H1 (cell line): Measurements from ENCODE around the gene ZNF846. TPM values are rescaled to one million over a fixed set of nuclear protein-coding genes. Genes with fewer than 3 reads are reported as not detected.

Experiments used
- CTCF ChIA-PET: fragments of 300-600 bp; sonication (Branson Sonifier 250); formaldehyde crosslinking; loops from one replicate; lab custom pipeline; 2021; ENCODE audit not compliant: partially characterized antibody; lab: Charles Lee
- POLR2A ChIA-PET: fragments of 300-600 bp; sonication (Branson Sonifier 250); formaldehyde crosslinking; loops from one replicate; lab custom pipeline; 2021; ENCODE audit warnings: inconsistent platforms; ENCODE audit not compliant: partially characterized antibody; lab: Charles Lee
- DNase-seq, 2 experiments: peaks; one replicate each; pipeline versions ENCODE4 v3.0.0 to v3.0.0-alpha.2; 2010 to 2022; ENCODE audit warnings: low spot score in 2 of 2, low read depth in 1 of 2, mixed read lengths in 1 of 2
- FAIRE-seq: peaks from 2 replicates; lab custom pipeline; 2011; peaks lifted over from hg19 to GRCh38; lab: Jason Lieb, UNC
- H2AFZ ChIP-seq: 2 replicates; pipeline ENCODE4 v1.8.1; 2012; ENCODE audit warnings: low read length, inconsistent platforms
- H2AK5ac ChIP-seq: 2 replicates; pipeline ENCODE4 v1.6.1; 2013; ENCODE audit warnings: low read depth, low read length
- H2BK120ac ChIP-seq: replicated peaks from 2 replicates; pipeline ENCODE3; 2013; ENCODE audit warnings: low read depth, low read length, inconsistent platforms
- H2BK12ac ChIP-seq: 2 replicates; pipeline ENCODE4 v1.6.1; 2013; ENCODE audit warnings: low read depth, low read length
- H2BK15ac ChIP-seq: 2 replicates; pipeline ENCODE4 v1.6.1; 2013; ENCODE audit warnings: low read length
- H2BK20ac ChIP-seq: 2 replicates; pipeline ENCODE4 v1.6.1; 2013; ENCODE audit warnings: low read length
- H2BK5ac ChIP-seq: 2 replicates; pipeline ENCODE4 v1.6.1; 2013; ENCODE audit warnings: low read depth, low read length
- H3K14ac ChIP-seq: 2 replicates; pipeline ENCODE4 v1.6.1; 2013; ENCODE audit warnings: inconsistent platforms; ENCODE audit not compliant: insufficient read length
- H3K18ac ChIP-seq: 2 replicates; pipeline ENCODE4 v1.6.1; 2013; ENCODE audit warnings: low read length; ENCODE audit errors: extremely low read depth
- H3K23ac ChIP-seq: 2 replicates; pipeline ENCODE4 v1.6.1; 2013; ENCODE audit warnings: inconsistent platforms; ENCODE audit not compliant: insufficient read length
- H3K23me2 ChIP-seq: 2 replicates; pipeline ENCODE4 v1.6.1; 2013; ENCODE audit warnings: low read depth, low read length
- H3K27ac ChIP-seq: 2 replicates; pipeline ENCODE4 v1.6.1; 2011; ENCODE audit warnings: low read depth, low read length, inconsistent platforms
- H3K27me3 ChIP-seq, 4 experiments: replicated peaks in 1 of 4; 1 replicate in 1 of 4; 2 replicates in 3 of 4; pipeline versions ENCODE4 v1.6.1 to v1.8.1; 2011 to 2013; ENCODE audit warnings: low read length in 3 of 4, mild to moderate bottlenecking in 3 of 4, inconsistent platforms in 2 of 4, mixed read lengths in 2 of 4, moderate library complexity in 1 of 4; ENCODE audit not compliant: control insufficient read depth in 3 of 4, insufficient read depth in 3 of 4; ENCODE audit errors: extremely low read depth in 1 of 4
- H3K36me3 ChIP-seq, 4 experiments: 2 replicates each; pipeline versions ENCODE4 v1.6.1 to v1.8.1; 2011 to 2013; ENCODE audit warnings: mild to moderate bottlenecking in 4 of 4, low read length in 3 of 4, moderate library complexity in 2 of 4, control low read depth in 1 of 4, inconsistent platforms in 1 of 4; ENCODE audit not compliant: insufficient read depth in 4 of 4, control insufficient read depth in 2 of 4
- H3K4ac ChIP-seq: replicated peaks from 2 replicates; pipeline ENCODE3; 2013; ENCODE audit warnings: low read length, low read depth, mixed read lengths, inconsistent platforms; ENCODE audit not compliant: insufficient read length
- H3K4me1 ChIP-seq, 4 experiments: replicated peaks in 1 of 4; 1 replicate in 1 of 4; 2 replicates in 3 of 4; pipeline versions ENCODE4 v1.6.1 to v1.8.1; 2011 to 2013; ENCODE audit warnings: low read length in 3 of 4, inconsistent platforms in 2 of 4, mixed read lengths in 1 of 4; ENCODE audit not compliant: insufficient read depth in 4 of 4, control insufficient read depth in 3 of 4
- H3K4me2 ChIP-seq, 2 experiments: 2 replicates each; pipeline versions ENCODE4 v1.6.1 to v1.8.1; 2011 to 2013; ENCODE audit warnings: low read depth in 2 of 2, low read length in 2 of 2, control low read depth in 1 of 2, inconsistent platforms in 1 of 2, mild to moderate bottlenecking in 1 of 2; ENCODE audit not compliant: insufficient read depth in 1 of 2
- H3K4me3 ChIP-seq, 4 experiments: fragments of 200-600, 300-600 bp in 1 of 4; sonication (generic), shearing (Covaris generic), sonication (Bioruptor Twin) in 1 of 4; 2 replicates each; pipeline versions ENCODE4 v1.5.1 to v1.8.1; 2011 to 2016; ENCODE audit warnings: low read length in 4 of 4, low read depth in 3 of 4, control low read depth in 2 of 4, inconsistent platforms in 2 of 4, mild to moderate bottlenecking in 2 of 4, mixed read lengths in 1 of 4, moderate library complexity in 1 of 4; ENCODE audit not compliant: insufficient read depth in 2 of 4; ENCODE audit errors: extremely low read depth in 1 of 4
- H3K56ac ChIP-seq: replicated peaks from 2 replicates; pipeline ENCODE3; 2013; ENCODE audit warnings: low read depth, mild to moderate bottlenecking, mixed read lengths, low read length, inconsistent platforms; ENCODE audit not compliant: insufficient read length
- H3K79me1 ChIP-seq: 2 replicates; pipeline ENCODE4 v1.6.1; 2013; ENCODE audit warnings: low read depth, low read length, control low read depth
- H3K79me2 ChIP-seq, 2 experiments: 2 replicates each; pipeline versions ENCODE4 v1.6.1 to v1.8.1; 2012 to 2013; ENCODE audit warnings: low read length in 2 of 2, mild to moderate bottlenecking in 2 of 2, inconsistent platforms in 1 of 2; ENCODE audit not compliant: insufficient read depth in 2 of 2, control insufficient read depth in 1 of 2
- H3K9ac ChIP-seq, 4 experiments: replicated peaks in 1 of 4; 1 replicate in 1 of 4; 2 replicates in 3 of 4; pipeline versions ENCODE4 v1.6.1 to v1.8.1; 2011 to 2013; ENCODE audit warnings: low read depth in 3 of 4, low read length in 3 of 4, control low read depth in 2 of 4, mild to moderate bottlenecking in 2 of 4, moderate library complexity in 2 of 4, inconsistent platforms in 1 of 4; ENCODE audit errors: extremely low read depth in 1 of 4
- H3K9me3 ChIP-seq, 2 experiments: 2 replicates each; pipeline versions ENCODE4 v1.6.1 to v1.8.1; 2012 to 2013; ENCODE audit warnings: mild to moderate bottlenecking in 2 of 2, moderate library complexity in 2 of 2, control low read depth in 1 of 2, inconsistent platforms in 1 of 2, low read depth in 1 of 2, low read length in 1 of 2, mixed read lengths in 1 of 2; ENCODE audit not compliant: insufficient read depth in 2 of 2
- H4K20me1 ChIP-seq, 2 experiments: replicated peaks in 1 of 2; 2 replicates each; pipeline versions ENCODE3 to v1.8.1; 2011 to 2013; ENCODE audit warnings: inconsistent platforms in 2 of 2, low read length in 2 of 2, mild to moderate bottlenecking in 1 of 2; ENCODE audit not compliant: insufficient read depth in 2 of 2, control insufficient read depth in 1 of 2
- H4K5ac ChIP-seq: 2 replicates; pipeline ENCODE4 v1.6.1; 2013; ENCODE audit warnings: low read length, low read depth, mixed read lengths, inconsistent platforms; ENCODE audit not compliant: insufficient read length
- H4K8ac ChIP-seq: 2 replicates; pipeline ENCODE4 v1.8.0; 2013; ENCODE audit warnings: mild to moderate bottlenecking, moderate library complexity, low read length, inconsistent platforms; ENCODE audit not compliant: insufficient read depth; ENCODE audit errors: extremely low read depth
- H4K91ac ChIP-seq: replicated peaks from 2 replicates; pipeline ENCODE3; 2013; ENCODE audit warnings: low read length, mixed read lengths, inconsistent platforms; ENCODE audit not compliant: insufficient read length
- CBX8 ChIP-seq: fragments of 300-800, 300-1000 bp; sonication (generic); IDR thresholded peaks from 2 replicates; pipeline ENCODE4 v1.7.1; 2016; ENCODE audit warnings: low read depth, low read length, borderline replicate concordance
- CHD1 ChIP-seq: IDR thresholded peaks from 2 replicates; pipeline ENCODE4 v1.6.1; 2012; ENCODE audit warnings: low read depth, low read length, improper control_type of control experiment
- FOSL1 ChIP-seq: IDR thresholded peaks from 2 replicates; pipeline ENCODE4 v1.6.1; 2011; ENCODE audit warnings: mild to moderate bottlenecking, low read depth, low read length, moderate library complexity; ENCODE audit not compliant: insufficient read depth
- JUN ChIP-seq: IDR thresholded peaks from 2 replicates; pipeline ENCODE4 v1.6.1; 2011; ENCODE audit warnings: low read depth, mild to moderate bottlenecking, improper control_type of control experiment, low read length
- KDM5A ChIP-seq: fragments of 200-600 bp; IDR thresholded peaks from 2 replicates; pipeline ENCODE4 v1.7.1; 2012; ENCODE audit warnings: mild to moderate bottlenecking, low read length, inconsistent platforms, mixed read lengths
- NANOG ChIP-seq: IDR thresholded peaks from 2 replicates; pipeline ENCODE4 v1.6.1; 2011; ENCODE audit warnings: low read length, low read depth, mild to moderate bottlenecking, inconsistent platforms; ENCODE audit not compliant: insufficient read depth, poor library complexity, severe bottlenecking
- POLR2A ChIP-seq, 2 experiments: IDR thresholded peaks; 1 replicate in 1 of 2; 2 replicates in 1 of 2; pipeline ENCODE4 v1.6.1; 2011; ENCODE audit warnings: low read depth in 2 of 2, low read length in 2 of 2, mild to moderate bottlenecking in 2 of 2; ENCODE audit errors: control extremely low read depth in 1 of 2
- RXRA ChIP-seq: IDR thresholded peaks from 2 replicates; pipeline ENCODE4 v1.6.1; 2011; ENCODE audit warnings: low read depth, mild to moderate bottlenecking, low read length, moderate library complexity; ENCODE audit not compliant: insufficient read depth
- SIX5 ChIP-seq: IDR thresholded peaks from 2 replicates; pipeline ENCODE4 v1.6.1; 2011; ENCODE audit warnings: mild to moderate bottlenecking, low read depth, low read length
- SP1 ChIP-seq: IDR thresholded peaks from 2 replicates; pipeline ENCODE4 v1.6.1; 2011; ENCODE audit warnings: low read depth, low read length
- SP4 ChIP-seq: IDR thresholded peaks from 2 replicates; pipeline ENCODE4 v1.6.1; 2012; ENCODE audit warnings: low read length, inconsistent platforms
- TAF7 ChIP-seq: optimal IDR thresholded peaks from 2 replicates; pipeline ENCODE3; 2011; ENCODE audit warnings: low read depth, mild to moderate bottlenecking, inconsistent platforms, low read length, moderate library complexity, borderline replicate concordance
- YY1 ChIP-seq: IDR thresholded peaks from 2 replicates; pipeline ENCODE4 v1.6.1; 2011; ENCODE audit warnings: low read depth, mild to moderate bottlenecking, low read length
- WGBS, 2 experiments: shearing (Covaris generic) in 1 of 2; methylation state at CpG; one replicate each; pipeline versions ENCODE4 v1.1.6 to v1.1.7; 2013 to 2015; ENCODE audit warnings: low lambda C conversion rate in 2 of 2, mixed read lengths in 2 of 2, inconsistent platforms in 1 of 2, low coverage in 1 of 2, missing lambda C conversion rate in 1 of 2; ENCODE audit not compliant: insufficient replicate concordance in 2 of 2, insufficient coverage in 1 of 2, insufficient read length in 1 of 2; ENCODE audit errors: extremely low coverage in 1 of 2, missing lambda C conversion rate in 1 of 2; 5-methylcytosine and 5-hydroxymethylcytosine counted together
- polyA plus RNA-seq, 7 experiments: library from polyadenylated mRNA; depleted of rRNA in 3 of 7; stranded (reverse) in 5 of 7; unstranded in 2 of 7; fragments of >200 nt in 5 of 7; fragments of 200-250 nt in 2 of 7; gene quantifications; 1 replicate in 5 of 7; 2 replicates in 1 of 7; 4 replicates in 1 of 7; pipeline versions ENCODE4 v1.2.1 to v1.2.3, GENCODE V29; 2011 to 2013; ENCODE audit warnings: missing spikeins in 2 of 7, mixed read lengths in 2 of 7
- total RNA-seq: library from RNA; stranded (reverse); fragmentation: NEBNext Ultra II Directional; extraction: Animal tissue kit (Norgen Biotek cat#: 25700); gene quantifications from 2 replicates; pipeline ENCODE4 v1.2.1, GENCODE V29; 2021

ZNF846 gene
- total and polyA plus RNA-seq, 2 of the 8 experiments (the other 6 are each of a cell fraction or from before 2014, with no cell fraction given): 4.5 to 9.0 TPM

GRCh38 chr19:9729162-9729561, 39.4 kb downstream of the ZNF846 start:
- H3K79me1 ChIP-seq: no peaks in the 10 kb centered on the region
- no peak for FAIRE-seq
- H3K14ac ChIP-seq: no peak overlapping the region
- DNase-seq: no peak
- no peak overlapping the region for H3K4me3 ChIP-seq
- TF ChIP-seq SIX5: no peak
- TF ChIP-seq SP4: no peak
- no peak for TF ChIP-seq KDM5A
- TF ChIP-seq CHD1: no peak
- no peak for TF ChIP-seq TAF7
- TF ChIP-seq YY1: no peak
- no peak for TF ChIP-seq SP1
- no peak for TF ChIP-seq FOSL1
- no peak for TF ChIP-seq RXRA
- no peak for TF ChIP-seq NANOG
- TF ChIP-seq POLR2A (IDR thresholded peaks at IDR 0.05; ENCODE audit: control extremely low read depth in 1 of 2, low read depth in 2 of 2, low read length in 2 of 2): no peak
- TF ChIP-seq JUN: no peak
- no peak for TF ChIP-seq CBX8
- H3K27ac ChIP-seq: no peak overlapping the region
- no peaks in the 10 kb centered on the region for H3K23me2 ChIP-seq
- no peaks in the 10 kb centered on the region for H4K20me1 ChIP-seq
- no peak overlapping the region for H4K8ac ChIP-seq
- H3K4ac ChIP-seq: no peak overlapping the region
- POLR2A ChIA-PET: no interaction called here
- H3K4me2 ChIP-seq: no peak overlapping the region
- H4K5ac ChIP-seq: no peak overlapping the region
- no peak overlapping the region for H2AFZ ChIP-seq
- H2AK5ac ChIP-seq: no peak overlapping the region
- no peaks in the 10 kb centered on the region for H3K4me1 ChIP-seq
- no peak overlapping the region for H3K18ac ChIP-seq
- H2BK20ac ChIP-seq: no peak overlapping the region
- no peak overlapping the region for H2BK120ac ChIP-seq
- CTCF ChIA-PET: no interaction called here
- H2BK12ac ChIP-seq: no peak overlapping the region
- H3K27me3 ChIP-seq: no peaks in the 10 kb centered on the region
- no peak overlapping the region for H3K23ac ChIP-seq
- no peak overlapping the region for H2BK5ac ChIP-seq
- no peak overlapping the region for H2BK15ac ChIP-seq
- H3K79me2 ChIP-seq: no peaks in the 10 kb centered on the region
- H4K91ac ChIP-seq: no peak overlapping the region
- peaks cover 5 to 8% of the 10 kb centered on the region in 2 experiments; a peak in 2 of 4 replicates for H3K9me3 ChIP-seq
- H3K36me3 ChIP-seq: no peaks in the 10 kb centered on the region
- no peak overlapping the region for H3K9ac ChIP-seq
- no peak overlapping the region for H3K56ac ChIP-seq
- 91% methylated on average over 4 of the region's 4 CpGs; no CpG with 5 or more reads in 1 of the 2 experiments for WGBS, 2 experiments
